SH-SY5Y (cell line): ENCODE measurements around the gene PCDHGB6.

ENCODE experiments used
- GATA2 ChIP-seq: IDR thresholded peaks from 2 replicates; pipeline ENCODE4 v1.6.1; 2011; ENCODE audit warnings: mild to moderate bottlenecking, low read depth, low read length
- GATA3 ChIP-seq: IDR thresholded peaks from 2 replicates; pipeline ENCODE4 v1.6.1; 2011; ENCODE audit warnings: low read depth, mild to moderate bottlenecking, low read length, moderate library complexity

GRCh38 chr5:141422742-141423291 is 15.0 kb downstream of the PCDHGB6 start:
- TF ChIP-seq GATA2 (no peak), GATA3 (no peak)
